ENCODE results near the gene WDFY1. TPM values are rescaled to one million over a fixed set of nuclear protein-coding genes. Genes with fewer than 3 reads are reported as not detected.

WDFY1 gene
- total RNA-seq, 6 experiments from 2014 or later = 35.2 to 50.4 (median 44.7) TPM

DNA sequence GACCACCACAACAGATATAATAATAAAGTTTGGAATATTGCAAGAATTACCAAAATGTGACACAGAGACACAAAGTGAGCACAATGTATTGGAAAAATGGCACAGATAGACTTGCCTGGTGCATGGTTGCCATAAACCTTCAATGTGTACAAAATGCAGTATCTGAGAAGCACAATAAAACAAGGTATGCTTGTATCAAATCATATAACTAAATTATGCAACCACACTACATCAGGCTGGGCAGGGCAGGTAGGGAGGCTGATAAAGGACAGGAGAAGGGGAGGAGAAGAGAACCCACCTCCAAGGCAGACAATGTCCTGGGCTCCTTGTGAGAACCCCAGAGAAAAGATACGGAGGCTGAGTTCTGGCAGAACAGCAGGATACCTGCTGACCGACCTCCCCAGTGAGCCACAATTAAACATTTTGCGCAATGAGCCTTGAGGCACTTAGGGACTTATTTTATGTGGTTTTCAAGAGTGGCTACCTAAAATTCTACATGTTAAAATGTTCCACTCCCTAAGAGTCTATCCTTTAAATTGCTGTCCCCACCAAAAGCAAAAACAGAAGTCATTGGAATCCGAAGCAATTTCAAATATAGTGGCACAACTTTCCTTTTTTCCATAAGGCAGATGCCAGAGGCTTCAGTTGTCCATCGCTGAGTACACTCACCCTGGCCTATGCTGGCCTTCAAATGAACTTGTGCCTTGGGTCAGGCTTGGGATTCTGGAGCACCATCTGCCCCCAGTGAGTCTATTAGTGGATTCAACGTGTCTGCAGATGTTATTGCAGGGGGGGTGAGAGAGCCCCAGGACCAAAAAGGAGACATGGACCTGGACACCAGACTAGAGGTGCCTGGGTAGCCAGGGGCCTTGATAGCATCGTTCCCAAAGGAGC, 16.8 kb downstream of the WDFY1 start:
- no peak for DNase-seq

DNA sequence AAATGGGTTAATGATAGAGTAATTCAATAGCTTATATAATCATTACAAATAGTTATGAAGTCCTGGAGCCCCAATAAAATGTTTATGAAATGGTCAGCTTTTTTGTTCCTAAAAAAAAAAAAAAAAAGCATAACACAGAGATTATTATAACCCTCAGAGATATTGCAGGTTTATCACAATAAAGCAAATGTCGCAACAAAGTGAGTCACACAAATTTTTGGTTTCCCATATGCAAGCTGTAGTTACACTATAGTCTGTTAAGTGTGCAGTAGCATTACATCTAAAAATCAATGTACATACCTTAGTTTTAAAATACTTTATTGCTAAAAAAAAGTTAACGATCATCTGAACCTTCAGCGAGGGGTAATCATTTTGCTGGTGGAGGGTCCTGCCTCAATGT, 20.0 kb downstream of the WDFY1 start:
- DNase-seq = no peak
- Mint-ChIP-seq H3K27ac (no peak overlapping the region), H3K27me3 (ENCODE audit: insufficient read depth) (no peaks in the 10 kb centered on the region), H3K4me1 (ENCODE audit: low read depth) (peaks cover 60% of the 10 kb centered on the region), H3K4me3 (no peak overlapping the region), H3K36me3 (ENCODE audit: low read depth) (peaks cover 34% of the 10 kb centered on the region), H3K9me3 (peaks cover 6% of the 10 kb centered on the region; the same call in 1 of the 2 replicates)
- TF ChIP-seq, protein P1, sequence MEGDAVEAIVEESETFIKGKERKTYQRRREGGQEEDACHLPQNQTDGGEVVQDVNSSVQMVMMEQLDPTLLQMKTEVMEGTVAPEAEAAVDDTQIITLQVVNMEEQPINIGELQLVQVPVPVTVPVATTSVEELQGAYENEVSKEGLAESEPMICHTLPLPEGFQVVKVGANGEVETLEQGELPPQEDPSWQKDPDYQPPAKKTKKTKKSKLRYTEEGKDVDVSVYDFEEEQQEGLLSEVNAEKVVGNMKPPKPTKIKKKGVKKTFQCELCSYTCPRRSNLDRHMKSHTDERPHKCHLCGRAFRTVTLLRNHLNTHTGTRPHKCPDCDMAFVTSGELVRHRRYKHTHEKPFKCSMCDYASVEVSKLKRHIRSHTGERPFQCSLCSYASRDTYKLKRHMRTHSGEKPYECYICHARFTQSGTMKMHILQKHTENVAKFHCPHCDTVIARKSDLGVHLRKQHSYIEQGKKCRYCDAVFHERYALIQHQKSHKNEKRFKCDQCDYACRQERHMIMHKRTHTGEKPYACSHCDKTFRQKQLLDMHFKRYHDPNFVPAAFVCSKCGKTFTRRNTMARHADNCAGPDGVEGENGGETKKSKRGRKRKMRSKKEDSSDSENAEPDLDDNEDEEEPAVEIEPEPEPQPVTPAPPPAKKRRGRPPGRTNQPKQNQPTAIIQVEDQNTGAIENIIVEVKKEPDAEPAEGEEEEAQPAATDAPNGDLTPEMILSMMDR (IDR thresholded peaks at IDR 0.05) = no peak

More for the DNA sequence above, 16.8 kb downstream of the WDFY1 start:
- Mint-ChIP-seq H3K4me3 (no peak overlapping the region), H3K36me3 (ENCODE audit: low read depth) (peaks cover 24% of the 10 kb centered on the region), H3K27ac (no peak overlapping the region), H3K4me1 (ENCODE audit: low read depth) (peaks cover 53% of the 10 kb centered on the region), H3K9me3 (peaks cover 6% of the 10 kb centered on the region; the same call in 1 of the 2 replicates), H3K27me3 (ENCODE audit: insufficient read depth) (no peaks in the 10 kb centered on the region)
- TF ChIP-seq, protein P1 (IDR thresholded peaks at IDR 0.05) = no peak

DNA sequence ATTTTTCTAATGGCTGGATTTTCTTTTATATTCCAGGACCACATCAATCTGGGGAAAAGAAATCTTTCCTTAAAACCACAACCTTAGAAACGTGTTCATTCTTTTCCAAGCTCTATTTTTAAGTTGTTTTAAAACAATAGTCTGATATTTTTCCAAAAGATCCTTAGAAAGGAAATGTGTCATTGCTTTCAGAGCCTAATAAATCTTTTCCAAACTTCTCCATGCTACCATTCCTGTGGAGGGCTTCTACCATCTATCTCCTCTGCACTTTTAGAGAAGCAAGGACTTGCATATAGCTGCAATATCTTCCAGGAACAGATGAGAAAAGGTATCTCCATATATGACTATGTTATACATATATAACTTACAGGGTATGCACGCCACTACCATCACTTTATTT, 21.2 kb downstream of the WDFY1 start:
- no peak for DNase-seq
- no peak overlapping the region for H3K27ac Mint-ChIP-seq
- TF ChIP-seq, protein P1 (IDR thresholded peaks at IDR 0.05) = no peak
- H3K9me3 Mint-ChIP-seq = peaks cover 6% of the 10 kb centered on the region; the same call in 1 of the 2 replicates
- H3K27me3 Mint-ChIP-seq (ENCODE audit: insufficient read depth) = no peaks in the 10 kb centered on the region
- H3K36me3 Mint-ChIP-seq (ENCODE audit: low read depth) = peaks cover 34% of the 10 kb centered on the region
- no peak overlapping the region for H3K4me3 Mint-ChIP-seq
- H3K4me1 Mint-ChIP-seq (ENCODE audit: low read depth) = peaks cover 50% of the 10 kb centered on the region

DNA sequence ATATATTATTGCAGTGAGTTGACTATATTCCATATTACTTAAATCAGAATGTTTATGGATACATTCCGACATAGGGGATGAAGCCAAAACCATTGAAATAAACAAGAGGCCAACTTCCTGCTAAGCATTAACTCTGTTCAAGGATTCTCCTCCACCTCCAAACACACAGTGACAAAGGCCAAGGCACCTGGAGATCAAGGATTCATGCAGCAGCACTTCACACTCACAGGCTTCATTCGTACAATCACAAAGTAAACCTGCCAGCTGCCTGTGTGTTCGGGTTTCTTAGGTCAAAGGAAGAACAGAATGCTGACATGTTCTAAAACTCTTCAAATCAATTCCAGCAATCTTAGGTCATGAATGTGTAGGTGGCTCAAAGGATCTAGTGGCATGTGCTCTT, 22.8 kb downstream of the WDFY1 start:
- DNase-seq = no peak
- H3K36me3 Mint-ChIP-seq (ENCODE audit: low read depth) = peaks cover 23% of the 10 kb centered on the region
- no peaks in the 10 kb centered on the region for H3K27me3 Mint-ChIP-seq (ENCODE audit: insufficient read depth)
- H3K9me3 Mint-ChIP-seq = peaks cover 6% of the 10 kb centered on the region; the same call in 1 of the 2 replicates
- peaks cover 50% of the 10 kb centered on the region for H3K4me1 Mint-ChIP-seq (ENCODE audit: low read depth)
- no peak overlapping the region for H3K4me3 Mint-ChIP-seq
- TF ChIP-seq, protein P1 (IDR thresholded peaks at IDR 0.05) = no peak
- no peak overlapping the region for H3K27ac Mint-ChIP-seq

DNA sequence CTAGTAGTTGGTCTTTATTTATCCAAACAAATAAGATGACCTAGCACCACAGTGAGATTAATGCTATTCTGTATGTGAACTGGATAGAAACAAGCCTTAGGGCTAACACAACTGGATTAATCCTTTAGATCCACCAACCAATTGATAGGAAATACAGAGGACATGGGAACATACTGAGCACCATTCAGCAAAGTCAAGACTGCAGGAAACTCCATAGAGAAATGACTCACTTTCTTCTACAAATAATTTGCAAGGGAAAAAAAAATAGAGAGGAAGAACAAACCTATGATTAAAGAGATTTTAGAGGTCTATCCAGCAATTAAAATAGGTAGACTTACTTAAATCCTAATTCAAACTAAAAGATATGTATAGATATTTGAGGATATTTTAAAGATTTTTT, 23.9 kb downstream of the WDFY1 start:
- TF ChIP-seq, protein P1 (IDR thresholded peaks at IDR 0.05) = no peak
- no peaks in the 10 kb centered on the region for H3K9me3 Mint-ChIP-seq
- H3K4me1 Mint-ChIP-seq (ENCODE audit: low read depth) = peaks cover 55% of the 10 kb centered on the region
- DNase-seq = no peak
- H3K27ac Mint-ChIP-seq = no peak overlapping the region
- no peak overlapping the region for H3K4me3 Mint-ChIP-seq
- peaks cover 14% of the 10 kb centered on the region; the same call in 1 of the 2 replicates for H3K36me3 Mint-ChIP-seq (ENCODE audit: low read depth)
- no peaks in the 10 kb centered on the region for H3K27me3 Mint-ChIP-seq (ENCODE audit: insufficient read depth)

Data from HFFc6 (cell line).